ENCODE results near the gene TAGLN. TPM values are rescaled to one million over a fixed set of nuclear protein-coding genes. Genes with fewer than 3 reads are reported as not detected.

Gene TAGLN
- total RNA-seq, 1 experiment from 2014 or later: 71.5 TPM

GRCh38 chr11:117180661-117181585 is 18.2 kb upstream of the TAGLN start:
- Mint-ChIP-seq H3K4me3 (peak overlapping the region; percentile 57), H3K36me3 (peaks cover 7% of the 10 kb centered on the region; the same call in 1 of the 2 replicates), H3K9me3 (no peaks in the 10 kb centered on the region), H3K27me3 (ENCODE audit: low read depth) (peaks cover 6% of the 10 kb centered on the region), H3K4me1 (peaks cover 26% of the 10 kb centered on the region), H3K27ac (peak overlapping the region; percentile 70; the same call in 1 of the 2 replicates)
- ATAC-seq (peak; percentile 62), DNase-seq (ENCODE audit: low spot score) (peak; percentile 91)
- peak; percentile 64; the same call in 1 of the 2 replicates for TF ChIP-seq ZNF121 (CRISPR knock-in tag; IDR thresholded peaks at IDR 0.05)
- TF ChIP-seq HMGXB4 (CRISPR knock-in tag; IDR thresholded peaks at IDR 0.05): peak; percentile 77
- TF ChIP-seq, protein P1, sequence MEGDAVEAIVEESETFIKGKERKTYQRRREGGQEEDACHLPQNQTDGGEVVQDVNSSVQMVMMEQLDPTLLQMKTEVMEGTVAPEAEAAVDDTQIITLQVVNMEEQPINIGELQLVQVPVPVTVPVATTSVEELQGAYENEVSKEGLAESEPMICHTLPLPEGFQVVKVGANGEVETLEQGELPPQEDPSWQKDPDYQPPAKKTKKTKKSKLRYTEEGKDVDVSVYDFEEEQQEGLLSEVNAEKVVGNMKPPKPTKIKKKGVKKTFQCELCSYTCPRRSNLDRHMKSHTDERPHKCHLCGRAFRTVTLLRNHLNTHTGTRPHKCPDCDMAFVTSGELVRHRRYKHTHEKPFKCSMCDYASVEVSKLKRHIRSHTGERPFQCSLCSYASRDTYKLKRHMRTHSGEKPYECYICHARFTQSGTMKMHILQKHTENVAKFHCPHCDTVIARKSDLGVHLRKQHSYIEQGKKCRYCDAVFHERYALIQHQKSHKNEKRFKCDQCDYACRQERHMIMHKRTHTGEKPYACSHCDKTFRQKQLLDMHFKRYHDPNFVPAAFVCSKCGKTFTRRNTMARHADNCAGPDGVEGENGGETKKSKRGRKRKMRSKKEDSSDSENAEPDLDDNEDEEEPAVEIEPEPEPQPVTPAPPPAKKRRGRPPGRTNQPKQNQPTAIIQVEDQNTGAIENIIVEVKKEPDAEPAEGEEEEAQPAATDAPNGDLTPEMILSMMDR (IDR thresholded peaks at IDR 0.05): peak; percentile 77
- TF ChIP-seq ZNF396 (CRISPR knock-in tag; IDR thresholded peaks at IDR 0.05; ENCODE audit: borderline replicate concordance): no peak
- peak; percentile 91 for TF ChIP-seq MAX (CRISPR knock-in tag; IDR thresholded peaks at IDR 0.05)
- TF ChIP-seq USF2 (CRISPR knock-in tag; IDR thresholded peaks at IDR 0.05): peak; percentile 85
- TF ChIP-seq USF1 (CRISPR knock-in tag; IDR thresholded peaks at IDR 0.05): peak; percentile 83
- TF ChIP-seq FOXK1 (CRISPR knock-in tag; IDR thresholded peaks at IDR 0.05): 0 out of 2 replicates have a peak, but pooled peaks have one; percentile 22
- TF ChIP-seq, protein P2, sequence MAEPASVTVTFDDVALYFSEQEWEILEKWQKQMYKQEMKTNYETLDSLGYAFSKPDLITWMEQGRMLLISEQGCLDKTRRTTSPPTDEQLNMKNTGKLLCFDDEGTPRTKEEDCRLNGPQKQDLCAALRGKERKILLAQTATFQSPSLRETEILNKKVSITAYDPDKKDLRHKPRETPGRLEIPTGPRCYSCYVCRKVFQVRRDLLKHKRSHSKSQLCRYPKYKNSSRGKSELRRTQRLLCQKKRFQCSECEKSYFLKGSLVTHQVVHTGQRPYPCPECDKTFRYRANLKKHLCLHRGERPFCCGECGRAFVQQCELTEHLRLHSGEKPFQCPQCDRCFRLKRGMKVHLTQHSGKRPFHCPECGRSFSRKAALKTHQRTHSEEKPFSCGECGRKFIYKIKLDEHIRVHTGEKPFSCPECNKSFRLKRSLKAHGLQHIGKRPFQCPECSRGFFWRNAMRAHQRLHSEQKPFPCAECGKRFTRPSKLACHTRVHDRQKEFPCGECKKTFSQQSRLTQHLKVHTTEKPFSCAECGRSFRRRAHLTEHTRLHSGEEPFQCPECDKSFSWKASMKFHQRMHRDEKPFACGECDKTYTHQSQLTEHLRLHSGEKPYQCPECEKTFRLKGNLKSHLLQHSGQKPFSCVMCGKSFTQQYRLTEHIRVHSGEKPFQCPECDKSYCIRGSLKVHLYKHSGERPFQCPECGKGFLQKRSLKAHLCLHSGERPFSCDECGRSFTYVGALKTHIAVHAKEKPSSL (CRISPR knock-in tag; conservative IDR thresholded peaks at IDR 0.05): no peak
- TF ChIP-seq SP1 (CRISPR knock-in tag; conservative IDR thresholded peaks at IDR 0.05): 0 out of 2 replicates have a peak, but pooled peaks have one; percentile 43
- ChIA-PET CTCF (interaction anchor here (0.5 to 5.6 kb wide), 24 partner anchors 8 to 659 kb away, joined by 3 to 68 read pairs (median 6); partner anchors contain the start of genes APOA5, BACE1, CEP164 and PAFAH1B2), POLR2A (no interaction called here)

- CTCF ChIA-PET: interaction anchor here (0.6 to 5.6 kb wide), 18 partner anchors 9 to 391 kb away, joined by 3 to 68 read pairs (median 9); partner anchors contain the start of genes APOA5, CEP164, PAFAH1B2 and PCSK7
- H3K36me3 Mint-ChIP-seq: peaks cover 4% of the 10 kb centered on the region; the same call in 1 of the 2 replicates
- no peak for ATAC-seq
- peaks cover 26% of the 10 kb centered on the region for H3K4me1 Mint-ChIP-seq
- peaks cover 6% of the 10 kb centered on the region for H3K27me3 Mint-ChIP-seq (ENCODE audit: low read depth)
- no peak for DNase-seq (ENCODE audit: low spot score)
- H3K9me3 Mint-ChIP-seq: no peaks in the 10 kb centered on the region
- POLR2A ChIA-PET: no interaction called here
- TF ChIP-seq ZBTB43 (CRISPR knock-in tag; IDR thresholded peaks at IDR 0.05) (0 out of 2 replicates have a peak, but pooled peaks have one; percentile 46), ATF6 (CRISPR knock-in tag; IDR thresholded peaks at IDR 0.05) (no peak)
- H3K4me3 Mint-ChIP-seq: no peak overlapping the region
- no peak overlapping the region for H3K27ac Mint-ChIP-seq
Observed at GRCh38 chr11:117181586-117182550, 17.3 kb upstream of the TAGLN start.

All from WTC11 (cell line).